CD14-positive monocyte (primary cell): ENCODE data around the gene STKLD1. TPM values are rescaled to one million over a fixed set of nuclear protein-coding genes. Genes with fewer than 3 reads are reported as not detected.

Experiments used
- DNase-seq, 3 donors: peaks; one replicate each; pipeline ENCODE4 v3.0.0-alpha.2; 2011 to 2022
- H2AFZ ChIP-seq: 2 replicates; pipeline ENCODE4 v1.6.0; 2012; ENCODE audit warnings: mild to moderate bottlenecking, low read depth, low read length, inconsistent platforms; ENCODE audit not compliant: insufficient read depth, poor library complexity, severe bottlenecking
- H3K27ac ChIP-seq, 2 donors: 1 replicate in 1 of 2; 2 replicates in 1 of 2; pipeline ENCODE4 v1.5.1; 2012 to 2013; ENCODE audit warnings: low read length in 2 of 2, control low read depth in 1 of 2, inconsistent platforms in 1 of 2, low read depth in 1 of 2, mild to moderate bottlenecking in 1 of 2
- H3K27me3 ChIP-seq, 2 donors: one replicate each; pipeline versions ENCODE4 v1.6.0 to v1.6.1; 2011 to 2013; ENCODE audit warnings: low read length in 2 of 2; ENCODE audit not compliant: control insufficient read depth in 2 of 2, insufficient read depth in 2 of 2
- H3K36me3 ChIP-seq, 2 donors: replicated peaks in 1 of 2; 1 replicate in 1 of 2; 2 replicates in 1 of 2; pipeline versions ENCODE4 v1.5.1 to v1.6.1; 2012 to 2013; ENCODE audit warnings: low read length in 2 of 2, control low read depth in 1 of 2, inconsistent platforms in 1 of 2, mild to moderate bottlenecking in 1 of 2; ENCODE audit not compliant: insufficient read depth in 2 of 2, control insufficient read depth in 1 of 2
- H3K4me1 ChIP-seq, 2 donors: 1 replicate in 1 of 2; 2 replicates in 1 of 2; pipeline versions ENCODE4 v1.5.1 to v1.6.1; 2012 to 2013; ENCODE audit warnings: low read length in 2 of 2, control low read depth in 1 of 2, inconsistent platforms in 1 of 2, mild to moderate bottlenecking in 1 of 2, moderate library complexity in 1 of 2; ENCODE audit not compliant: insufficient read depth in 2 of 2, control insufficient read depth in 1 of 2
- H3K4me2 ChIP-seq: replicated peaks from 2 replicates; pipeline ENCODE3; 2012; ENCODE audit warnings: low read length, moderate library complexity, mild to moderate bottlenecking; ENCODE audit not compliant: poor library complexity, severe bottlenecking; ENCODE audit errors: extremely low read depth
- H3K4me3 ChIP-seq, 3 experiments: fragments of 200-600 bp in 1 of 3; sonication (generic) in 1 of 3; replicated peaks in 1 of 3; 1 replicate in 2 of 3; 2 replicates in 1 of 3; pipeline ENCODE4 v1.5.1; 2011 to 2013; ENCODE audit warnings: low read length in 3 of 3, mild to moderate bottlenecking in 3 of 3, control low read depth in 2 of 3, low read depth in 2 of 3, inconsistent platforms in 1 of 3, moderate library complexity in 1 of 3
- H3K79me2 ChIP-seq: 2 replicates; pipeline ENCODE4 v1.6.0; 2012; ENCODE audit warnings: mild to moderate bottlenecking, control low read depth, inconsistent platforms, low read length, moderate library complexity; ENCODE audit not compliant: insufficient read depth
- H3K9ac ChIP-seq: 2 replicates; pipeline ENCODE4 v1.6.0; 2017; ENCODE audit warnings: low read length, mild to moderate bottlenecking; ENCODE audit not compliant: insufficient read depth, poor library complexity, severe bottlenecking
- H3K9me3 ChIP-seq, 2 donors: replicated peaks in 1 of 2; 1 replicate in 1 of 2; 2 replicates in 1 of 2; pipeline versions ENCODE4 v1.5.1 to v1.6.1; 2012 to 2013; ENCODE audit warnings: low read length in 2 of 2, control low read depth in 1 of 2; ENCODE audit not compliant: control insufficient read depth in 1 of 2, insufficient read depth in 1 of 2
- H4K20me1 ChIP-seq: 2 replicates; pipeline ENCODE4 v1.6.0; 2012; ENCODE audit warnings: mild to moderate bottlenecking, low read length, control low read depth, moderate library complexity; ENCODE audit not compliant: insufficient read depth
- H3K27ac Mint-ChIP-seq, 7 donors: one replicate each; pipeline ENCODE4 v1.8.0; 2020; ENCODE audit warnings: mild to moderate bottlenecking in 7 of 7, mixed read lengths in 7 of 7, moderate library complexity in 6 of 7, inconsistent platforms in 2 of 7
- H3K27me3 Mint-ChIP-seq, 3 donors: one replicate each; pipeline ENCODE4 v1.8.0; 2021 to 2022; ENCODE audit warnings: low read depth in 3 of 3, mild to moderate bottlenecking in 3 of 3, mixed read lengths in 3 of 3, moderate library complexity in 3 of 3, inconsistent platforms in 1 of 3
- H3K36me3 Mint-ChIP-seq, 2 donors: one replicate each; pipeline ENCODE4 v1.8.0; 2020; ENCODE audit warnings: mixed read lengths in 2 of 2, inconsistent platforms in 1 of 2, mild to moderate bottlenecking in 1 of 2
- H3K4me1 Mint-ChIP-seq: one replicate; pipeline ENCODE4 v1.8.0; 2020; ENCODE audit warnings: mild to moderate bottlenecking, mixed read lengths
- H3K4me3 Mint-ChIP-seq, 2 donors: one replicate each; pipeline ENCODE4 v1.8.0; 2020; ENCODE audit warnings: mild to moderate bottlenecking in 2 of 2, mixed read lengths in 2 of 2, moderate library complexity in 1 of 2
- H3K9me3 Mint-ChIP-seq, 7 donors: one replicate each; pipeline ENCODE4 v1.8.0; 2020 to 2022; ENCODE audit warnings: mixed read lengths in 7 of 7, mild to moderate bottlenecking in 6 of 7, moderate library complexity in 6 of 7, inconsistent platforms in 2 of 7
- CTCF ChIP-seq: fragments of 200-600 bp; IDR thresholded peaks from one replicate; pipeline ENCODE4 v1.8.0; 2022; ENCODE audit warnings: antibody characterized with exemption, mild to moderate bottlenecking
- WGBS: methylation state at CpG from one replicate; pipeline ENCODE4 v1.1.5; 2013; ENCODE audit warnings: missing lambda C conversion rate; ENCODE audit not compliant: insufficient coverage; 5-methylcytosine and 5-hydroxymethylcytosine counted together
- intact Hi-C, 2 donors: fragments of 100-400 bp; cut with micrococcal nuclease; formaldehyde crosslinking; loops; one replicate each; pipeline versions ENCODE4 v1.15.0 to v1.15.1; 2023
- polyA plus RNA-seq, 3 donors: library from polyadenylated mRNA; depleted of rRNA in 1 of 3; unstranded in 2 of 3; stranded (reverse) in 1 of 3; fragments of 300-500 nt in 2 of 3; fragments of >200 nt in 1 of 3; fragmentation: Illumina TruSeq in 2 of 3; gene quantifications; 1 replicate in 2 of 3; 2 replicates in 1 of 3; pipeline ENCODE4 v1.2.3, GENCODE V29; 2012 to 2021

The STKLD1 gene
- polyA plus RNA-seq, 3 donors = 0.27 TPM; not detected in 2

GRCh38 chr9:133355881-133356357 lies 20.2 kb upstream of the STKLD1 start:
- H4K20me1 ChIP-seq = peaks cover 54% of the 10 kb centered on the region
- H3K4me1 ChIP-seq = peaks cover 29 to 35% of the 10 kb centered on the region in 2 donors
- peak overlapping the region; percentile 91 for H3K4me2 ChIP-seq
- peak overlapping the region; percentile 71 for H3K9ac ChIP-seq
- H3K9me3 ChIP-seq = no peaks in the 10 kb centered on the region
- intact Hi-C loops = loop anchor here in 1 of 2 donors (2.0 kb wide), 1 partner anchor 19 kb away; no protein-coding TSS in a partner anchor
- H3K27me3 ChIP-seq = no peaks in the 10 kb centered on the region
- H3K27me3 Mint-ChIP-seq = peaks cover 0 to 2% (median 2%) of the 10 kb centered on the region in 3 donors
- H3K9me3 Mint-ChIP-seq = peaks cover 0 to 2% (median 0%) of the 10 kb centered on the region in 7 donors
- H3K4me1 Mint-ChIP-seq = peaks cover 42% of the 10 kb centered on the region
- H3K4me3 ChIP-seq = peak overlapping the region; percentile 56 to 89 (median 68)
- H3K36me3 ChIP-seq = peaks cover 39 to 55% of the 10 kb centered on the region in 2 donors
- H2AFZ ChIP-seq = peak overlapping the region; percentile 69
- 0% methylated on average over 31 of the region's 31 CpGs for WGBS
- H3K27ac Mint-ChIP-seq = peak overlapping the region; percentile 33 to 91 (median 86)
- no peak for DNase-seq
- H3K36me3 Mint-ChIP-seq = peaks cover 42 to 55% of the 10 kb centered on the region in 2 donors
- H3K4me3 Mint-ChIP-seq = peak overlapping the region; percentile 83 to 89
- H3K27ac ChIP-seq = peak overlapping the region; percentile 38 to 75
- H3K79me2 ChIP-seq = peaks cover 23% of the 10 kb centered on the region
- no peak for TF ChIP-seq CTCF

GRCh38 chr9:133356391-133357091 lies 19.6 kb upstream of the STKLD1 start, which contains the start of the genes SURF1 and SURF2:
Gene SURF1, minus strand, starts transcription at chr9:133356487. Its CDS starts 34 bp downstream, at chr9:133356453.
Gene SURF2, plus strand, starts transcription at chr9:133356550. Its CDS starts 43 bp downstream, at chr9:133356593.
- Mint-ChIP-seq H3K4me1 (peaks cover 42% of the 10 kb centered on the region), H3K4me3 (peak within 1 kb of the TSS; percentile 83 to 89), H3K27me3 (peaks cover 0 to 2% (median 2%) of the 10 kb centered on the region in 3 donors), H3K36me3 (peaks cover 41 to 55% of the 10 kb centered on the region in 2 donors), H3K9me3 (peaks cover 0 to 2% (median 0%) of the 10 kb centered on the region in 7 donors), H3K27ac (peak within 1 kb of the TSS; percentile 33 to 91 (median 86))
- H4K20me1 ChIP-seq = peaks cover 54% of the 10 kb centered on the region
- intact Hi-C loops = loop anchor here in 1 of 2 donors (2.0 kb wide), 1 partner anchor 18 kb away; no protein-coding TSS in a partner anchor
- H3K79me2 ChIP-seq = peaks cover 23% of the 10 kb centered on the region
- H3K4me2 ChIP-seq = peak within 1 kb of the TSS; percentile 91
- peaks cover 29 to 35% of the 10 kb centered on the region in 2 donors for H3K4me1 ChIP-seq
- 2% methylated on average over 70 of the region's 78 CpGs for WGBS
- H3K36me3 ChIP-seq = peaks cover 39 to 55% of the 10 kb centered on the region in 2 donors
- H3K9me3 ChIP-seq = no peaks in the 10 kb centered on the region
- H2AFZ ChIP-seq = peak within 1 kb of the TSS; percentile 89
- peak within 1 kb of the TSS; percentile 71 for H3K9ac ChIP-seq
- H3K27ac ChIP-seq = peak within 1 kb of the TSS; percentile 38 to 75
- TF ChIP-seq CTCF = no peak
- no peaks in the 10 kb centered on the region for H3K27me3 ChIP-seq
- DNase-seq = peak; percentile 72 to 82 (median 76)
- peak within 1 kb of the TSS; percentile 70 to 89 (median 71) for H3K4me3 ChIP-seq
